8988T (cell line): ENCODE measurements around the gene NF1.
"Not testable (repeated sequence)": the region's sequence is repeated elsewhere in the genome, so short reads cannot be mapped to it uniquely, and the experiment has no call there.

Experiments
- DNase-seq: peaks from one replicate; pipeline ENCODE4 v3.0.0; 2011

Gene NF1

DNA sequence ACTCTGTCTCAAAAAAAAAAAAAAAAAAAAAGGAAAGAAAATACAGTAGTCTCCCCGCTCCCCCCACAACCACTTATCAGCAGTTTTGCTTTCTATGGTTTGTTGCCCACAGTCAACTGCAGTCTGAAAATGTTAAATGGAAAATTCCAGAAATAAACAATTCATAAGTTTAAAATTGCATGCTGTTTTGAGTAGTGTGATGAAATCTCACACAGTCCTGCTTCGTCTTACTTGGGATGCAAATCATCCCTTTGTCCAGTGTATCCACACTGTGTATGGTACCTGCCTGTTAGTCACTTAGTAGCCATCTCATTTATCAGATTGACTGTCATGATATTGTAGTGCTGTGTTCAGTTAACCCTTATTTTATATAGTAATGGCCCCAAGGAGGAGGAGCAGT lies 41.5 kb downstream of the NF1 start:
- no peak for DNase-seq

- no peak for DNase-seq
Observed at GRCh38 chr17:31140111-31140510, 45.3 kb downstream of the NF1 start.

- DNase-seq, result no peak
Observed at GRCh38 chr17:31144428-31144827, 49.7 kb downstream of the NF1 start.

- no peak for DNase-seq
Observed at GRCh38 chr17:31144836-31145235, 50.1 kb downstream of the NF1 start.

- no peak for DNase-seq
Observed at GRCh38 chr17:31147507-31148202, 52.9 kb downstream of the NF1 start.

DNA sequence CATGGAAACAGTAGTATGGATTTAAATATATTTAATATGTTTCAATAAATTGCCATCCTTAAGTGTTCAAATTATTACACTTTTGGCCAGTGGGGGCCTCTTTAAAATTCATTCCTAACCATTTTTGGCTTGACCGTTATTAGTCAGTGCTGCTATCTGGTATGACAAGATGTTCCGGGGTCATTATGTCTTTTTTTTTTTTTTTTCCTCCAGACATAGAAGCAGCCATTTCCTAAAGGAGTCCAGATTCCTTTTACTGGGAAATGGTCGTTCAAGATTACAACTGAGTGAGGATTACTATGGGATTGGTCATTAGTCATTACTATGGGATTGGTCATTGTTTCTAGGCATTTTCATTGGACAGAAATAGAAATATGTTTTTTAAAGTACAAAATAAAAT lies 53.4 kb downstream of the NF1 start:
- DNase-seq, result no peak

DNA sequence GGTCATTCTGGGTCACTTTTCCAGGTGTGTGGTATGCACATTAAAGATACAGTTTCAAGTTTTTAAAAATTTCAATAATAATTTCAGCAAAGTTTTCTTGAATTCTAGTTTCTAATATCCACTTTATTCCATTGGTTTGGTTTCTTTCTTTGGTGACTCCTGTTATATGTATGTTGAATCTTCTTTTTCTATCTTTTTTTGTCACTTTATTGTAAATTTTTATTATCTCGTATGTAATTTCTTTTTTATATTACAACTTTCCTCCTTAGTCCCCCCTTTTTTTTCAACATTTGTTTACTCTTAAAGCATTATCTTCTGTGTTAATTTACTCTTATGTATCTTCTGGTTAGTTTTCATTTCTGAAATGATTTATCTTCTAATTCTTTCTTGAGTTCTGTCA lies 57.5 kb downstream of the NF1 start:
- DNase-seq, result no peak

- no peak for DNase-seq
Observed at GRCh38 chr17:31155208-31155810, 60.5 kb downstream of the NF1 start.

- DNase-seq, result no peak
Observed at GRCh38 chr17:31156326-31156725, 61.5 kb downstream of the NF1 start.

DNA sequence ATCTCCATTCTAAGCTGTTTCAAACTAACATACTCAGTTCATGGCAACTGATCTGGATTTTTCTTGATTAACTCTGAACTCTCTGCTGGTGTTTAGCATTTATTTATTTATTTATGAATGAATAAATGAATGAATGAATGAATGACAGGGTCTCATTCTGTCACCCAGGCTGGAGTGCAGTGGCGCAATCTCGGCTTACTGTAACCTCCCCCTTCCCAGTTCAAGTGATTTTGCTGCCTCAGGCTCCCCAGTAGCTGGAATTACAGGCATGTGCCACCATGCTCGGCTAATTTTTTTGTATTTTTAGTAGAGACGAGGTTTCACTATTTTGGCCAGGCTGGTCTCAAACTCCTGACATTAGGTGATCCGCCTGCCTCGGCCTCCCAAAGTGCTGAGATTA lies 62.1 kb downstream of the NF1 start:
- not testable (repeated sequence) for DNase-seq

DNA sequence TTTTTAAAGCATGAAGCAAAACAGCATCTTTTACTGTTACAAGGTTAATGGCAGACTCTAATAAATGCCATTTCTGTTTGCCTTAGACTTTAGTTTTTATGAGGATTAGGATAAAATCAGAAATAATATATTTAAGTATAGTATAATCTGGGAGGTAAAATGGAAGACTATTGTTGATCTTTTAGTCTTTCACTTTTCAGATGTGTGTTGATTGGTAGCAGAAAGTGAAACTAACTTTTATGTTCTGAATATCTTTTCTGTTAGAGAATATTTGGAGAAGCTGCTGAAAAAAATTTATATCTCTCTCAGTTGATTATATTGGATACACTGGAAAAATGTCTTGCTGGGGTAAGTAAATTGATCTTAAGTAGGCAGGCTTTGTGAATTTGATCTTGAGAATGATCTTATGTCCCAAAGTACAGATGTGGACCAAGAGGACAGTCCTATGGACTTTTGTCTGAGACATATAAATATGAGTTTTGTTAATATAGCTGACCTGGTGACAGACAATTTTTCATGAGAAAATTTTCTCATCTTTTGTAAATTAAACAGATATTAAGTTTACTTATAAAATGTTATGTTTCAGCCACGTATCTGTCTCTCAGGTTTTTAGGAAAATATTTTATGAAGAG lies 64.1 kb downstream of the NF1 start:
- DNase-seq, result no peak

- no peak for DNase-seq
Observed at GRCh38 chr17:31163091-31163781, 68.5 kb downstream of the NF1 start.

DNA sequence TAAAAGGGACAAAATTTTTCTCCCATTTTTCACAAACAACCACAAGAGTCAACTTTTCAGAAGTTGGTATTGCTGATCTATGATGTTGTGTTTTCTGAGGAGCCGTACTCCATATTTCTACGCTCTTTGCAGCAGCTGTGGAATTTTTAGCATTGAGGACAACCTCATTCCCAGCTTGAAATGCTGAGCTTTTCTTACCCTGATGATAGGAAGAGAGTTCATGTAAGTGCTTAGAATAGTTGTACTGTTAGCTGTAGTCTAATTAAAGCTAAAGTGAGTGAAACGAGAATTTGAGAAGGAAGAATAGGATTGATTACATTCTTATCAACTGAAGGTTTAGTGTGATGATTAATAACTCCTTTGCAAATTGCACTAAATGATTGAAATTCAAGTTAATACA lies 72.3 kb downstream of the NF1 start:
- no peak for DNase-seq

DNA sequence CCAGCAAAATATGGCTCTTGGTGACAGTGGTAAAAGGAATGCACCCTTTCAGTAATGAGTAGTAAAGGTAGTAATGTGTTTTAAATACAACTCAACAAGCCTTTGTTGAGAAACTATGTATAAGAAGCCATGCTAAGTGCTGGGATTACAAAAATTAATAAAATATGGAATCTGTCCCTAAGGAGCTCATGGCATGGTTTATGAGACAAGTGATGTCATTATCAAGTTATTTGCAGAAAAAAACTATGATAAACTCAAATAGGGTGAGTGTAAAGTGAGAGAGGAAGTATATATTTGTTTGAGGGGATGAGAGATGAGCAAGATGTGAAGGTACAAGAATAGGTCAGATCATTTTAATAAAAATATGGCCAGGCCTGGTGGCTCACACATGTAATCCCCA lies 76.9 kb downstream of the NF1 start:
- no peak for DNase-seq

DNA sequence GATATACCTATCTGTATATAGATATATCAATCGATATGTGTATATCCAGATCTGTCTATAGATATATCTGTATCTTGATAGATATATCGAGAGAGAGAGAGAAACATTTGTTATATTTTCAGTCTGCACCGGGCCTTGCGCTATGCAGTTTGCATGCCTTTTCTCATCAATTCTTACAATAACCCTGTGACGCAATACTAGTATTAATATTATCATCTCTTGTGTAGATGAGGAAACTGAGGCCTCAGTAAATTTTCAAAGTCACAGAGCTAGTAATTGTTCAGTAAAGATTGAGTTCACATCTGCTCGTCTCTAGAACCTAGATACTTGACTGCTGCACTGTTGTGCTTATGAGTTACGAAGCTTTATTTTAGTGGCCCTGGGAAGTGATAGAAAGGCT lies 77.6 kb downstream of the NF1 start:
- DNase-seq, result no peak

GRCh38 chr17:31174215-31174614 lies 79.4 kb downstream of the NF1 start:
- no peak for DNase-seq

GRCh38 chr17:31175237-31175636 lies 80.5 kb downstream of the NF1 start:
- no peak for DNase-seq

- DNase-seq, result not testable (repeated sequence)
Observed at GRCh38 chr17:31176143-31176542, 81.4 kb downstream of the NF1 start.

DNA sequence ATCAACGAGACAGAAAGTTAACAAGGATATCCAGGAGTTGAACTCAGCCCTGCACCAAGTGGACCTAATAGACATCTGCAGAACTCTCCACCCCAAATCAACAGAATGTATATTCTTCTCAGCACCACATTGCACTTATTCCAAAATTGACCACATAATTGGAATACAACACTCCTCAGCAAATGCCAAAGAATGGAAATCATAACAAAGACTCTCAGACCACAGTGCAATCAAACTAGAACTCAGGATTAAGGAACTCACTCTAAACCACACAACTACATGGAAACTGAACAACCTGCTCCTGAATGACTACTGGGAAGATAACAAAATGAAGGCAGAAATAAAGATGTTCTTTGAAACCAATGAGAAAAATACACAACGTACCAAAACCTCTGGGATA lies 84.2 kb downstream of the NF1 start:
- not testable (repeated sequence) for DNase-seq

DNA sequence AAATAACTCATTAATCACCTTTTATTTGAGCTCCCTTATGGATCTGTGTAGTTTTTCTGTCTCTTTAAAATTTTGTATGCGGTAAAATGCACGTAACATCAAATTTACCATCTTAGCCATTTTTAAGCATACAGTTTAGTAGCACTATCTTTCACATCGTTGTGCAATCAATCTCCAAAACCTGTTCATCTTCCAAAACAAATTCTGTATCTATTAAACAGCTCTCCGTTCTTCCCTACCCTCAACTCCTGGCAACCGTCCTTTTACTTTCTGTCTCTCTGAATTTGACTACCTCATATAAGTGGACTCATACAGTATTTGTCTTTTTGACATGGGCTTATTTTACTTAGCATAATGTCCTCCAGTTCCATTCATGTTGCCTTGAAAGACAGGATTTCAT lies 100.5 kb downstream of the NF1 start:
- no peak for DNase-seq

GRCh38 chr17:31198026-31198425 lies 103.2 kb downstream of the NF1 start:
- no peak for DNase-seq

DNA sequence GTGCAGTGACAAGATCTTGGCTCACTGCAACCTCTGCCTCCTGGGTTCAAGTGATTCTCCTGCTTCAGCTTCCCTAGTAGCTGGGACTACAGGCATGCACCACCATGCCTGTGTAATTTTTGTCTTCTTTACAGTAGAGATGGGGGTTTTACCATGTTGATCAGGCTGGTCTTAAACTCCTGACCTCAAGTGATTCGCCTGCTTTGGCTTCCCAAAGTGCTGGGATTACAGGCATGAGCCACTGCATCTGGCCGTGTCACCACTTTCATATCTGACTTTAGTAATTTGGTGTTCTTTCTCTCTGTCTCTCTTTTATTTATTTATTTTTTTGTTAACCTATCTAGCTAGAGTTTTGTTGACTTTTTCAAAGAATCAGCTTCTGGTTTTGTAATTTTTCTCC lies 103.9 kb downstream of the NF1 start:
- DNase-seq, result not testable (repeated sequence)

- no peak for DNase-seq
Observed at GRCh38 chr17:31200287-31200686, 105.5 kb downstream of the NF1 start.

GRCh38 chr17:31202968-31203367 lies 108.2 kb downstream of the NF1 start:
- no peak for DNase-seq
